Naive thymus-derived CD4-positive, alpha-beta T cell (primary cell): ENCODE data around the gene ABCC9. TPM values are rescaled to one million over a fixed set of nuclear protein-coding genes. Genes with fewer than 3 reads are reported as not detected.

Source experiments
- ATAC-seq: fragments of 150-1000 bp; cut with Tn5 transposase; 2 replicates; pipeline ENCODE4 v1.10.0; 2021; ENCODE audit warnings: mild to moderate bottlenecking, moderate library complexity
- CTCF ChIA-PET: fragments of 350-600 bp; sonication (Branson Sonifier 250); formaldehyde crosslinking; loops from one replicate; lab custom pipeline; 2021; ENCODE audit warnings: antibody characterized with exemption; lab: Charles Lee
- POLR2A ChIA-PET: fragments of 350-600 bp; sonication (Branson Sonifier 250); formaldehyde crosslinking; loops from one replicate; lab custom pipeline; 2021; ENCODE audit warnings: antibody characterized with exemption, inconsistent platforms; lab: Charles Lee
- DNase-seq, 9 donors: peaks; one replicate each; pipeline versions ENCODE4 v3.0.0 to v3.0.0-alpha.2; 2020 to 2022; ENCODE audit warnings: mixed read lengths in 1 of 9
- H3K27ac ChIP-seq: one replicate; pipeline ENCODE4 v1.7.0; 2013; ENCODE audit warnings: mild to moderate bottlenecking, low read depth, low read length, moderate library complexity
- H3K27me3 ChIP-seq, 2 donors: one replicate each; pipeline ENCODE4 v1.7.0; 2013; ENCODE audit warnings: low read length in 2 of 2, mild to moderate bottlenecking in 2 of 2, moderate library complexity in 2 of 2; ENCODE audit not compliant: control insufficient read depth in 2 of 2, insufficient read depth in 2 of 2
- H3K36me3 ChIP-seq, 3 experiments: 1 replicate in 2 of 3; 2 replicates in 1 of 3; pipeline ENCODE4 v1.7.0; 2013; ENCODE audit warnings: low read length in 3 of 3, mild to moderate bottlenecking in 3 of 3, moderate library complexity in 1 of 3; ENCODE audit not compliant: insufficient read depth in 3 of 3, control insufficient read depth in 2 of 3
- H3K4me1 ChIP-seq, 2 donors: one replicate each; pipeline ENCODE4 v1.7.0; 2013; ENCODE audit warnings: low read length in 2 of 2, mild to moderate bottlenecking in 2 of 2, moderate library complexity in 1 of 2; ENCODE audit not compliant: control insufficient read depth in 2 of 2, insufficient read depth in 2 of 2
- H3K4me3 ChIP-seq: 2 replicates; pipeline ENCODE4 v1.7.0; 2013; ENCODE audit warnings: mild to moderate bottlenecking, low read length
- H3K9me3 ChIP-seq, 3 experiments: 1 replicate in 2 of 3; 2 replicates in 1 of 3; pipeline ENCODE4 v1.7.0; 2013; ENCODE audit warnings: low read length in 3 of 3; ENCODE audit not compliant: control insufficient read depth in 2 of 3
- H3K27ac Mint-ChIP-seq, 9 donors: one replicate each; pipeline ENCODE4 v1.8.0; 2020 to 2022; ENCODE audit warnings: mixed read lengths in 9 of 9, mild to moderate bottlenecking in 8 of 9, moderate library complexity in 5 of 9, inconsistent platforms in 2 of 9
- H3K27me3 Mint-ChIP-seq, 5 donors: one replicate each; pipeline ENCODE4 v1.8.0; 2021 to 2022; ENCODE audit warnings: mixed read lengths in 5 of 5, mild to moderate bottlenecking in 1 of 5
- H3K36me3 Mint-ChIP-seq, 5 donors: one replicate each; pipeline ENCODE4 v1.8.0; 2020 to 2022; ENCODE audit warnings: mixed read lengths in 5 of 5, mild to moderate bottlenecking in 3 of 5, inconsistent platforms in 1 of 5
- H3K4me1 Mint-ChIP-seq, 7 donors: one replicate each; pipeline ENCODE4 v1.8.0; 2020 to 2022; ENCODE audit warnings: mixed read lengths in 7 of 7, mild to moderate bottlenecking in 3 of 7, inconsistent platforms in 1 of 7
- H3K4me3 Mint-ChIP-seq, 10 donors: one replicate each; pipeline ENCODE4 v1.8.0; 2020 to 2022; ENCODE audit warnings: mild to moderate bottlenecking in 10 of 10, mixed read lengths in 10 of 10, moderate library complexity in 6 of 10, inconsistent platforms in 2 of 10
- H3K9me3 Mint-ChIP-seq, 11 donors: one replicate each; pipeline ENCODE4 v1.8.0; 2020 to 2022; ENCODE audit warnings: mixed read lengths in 11 of 11, mild to moderate bottlenecking in 4 of 11, inconsistent platforms in 1 of 11, moderate library complexity in 1 of 11
- intact Hi-C, 2 donors: fragments of 100-400 bp; cut with micrococcal nuclease; formaldehyde crosslinking; loops; one replicate each; pipeline ENCODE4 v1.15.1; 2023
- polyA plus RNA-seq, 2 donors: library from polyadenylated mRNA; unstranded; fragments of 300-500 nt; fragmentation: Illumina TruSeq; gene quantifications; one replicate each; pipeline ENCODE4 v1.2.3, GENCODE V29; 2021
- total RNA-seq, 6 experiments: library from RNA in 5 of 6; stranded (reverse) in 5 of 6; gene quantifications; 1 replicate in 5 of 6; 2 replicates in 1 of 6; pipeline ENCODE4 v1.2.3 and lab custom pipeline; 2021 to 2026

The ABCC9 gene
- total and polyA plus RNA-seq, 7 experiments from 2014 or later: 0.05 TPM; not detected in 6

- DNase-seq: no peak
Measured at GRCh38 chr12:21892341-21892740, 48.9 kb downstream of the ABCC9 start.

DNA sequence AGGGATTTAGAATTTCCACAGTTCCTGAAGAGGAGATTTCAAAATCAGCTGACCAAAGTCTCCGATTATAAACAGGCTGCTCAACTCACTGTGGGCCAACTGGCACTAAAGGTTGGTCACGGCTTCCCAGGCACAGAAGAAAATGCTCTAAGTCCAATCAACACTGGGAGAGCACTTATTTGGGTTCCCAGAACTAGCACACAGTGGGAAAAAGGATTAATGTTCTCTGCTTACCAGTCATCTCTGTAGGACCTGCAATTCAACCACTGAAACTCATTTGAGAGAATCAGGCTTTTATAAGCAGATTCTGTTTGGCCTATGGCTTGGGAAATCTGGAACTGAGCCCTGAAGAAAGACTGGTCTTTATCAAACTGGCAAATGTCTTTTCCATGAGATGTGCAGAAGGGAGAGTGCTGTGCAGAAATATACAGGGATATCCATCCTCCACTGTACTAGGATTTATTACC, 49.4 kb downstream of the ABCC9 start:
- CTCF ChIA-PET: no interaction called here
- H3K36me3 Mint-ChIP-seq: no peaks in the 10 kb centered on the region

More at GRCh38 chr12:21892341-21892740, 48.9 kb downstream of the ABCC9 start:
- Mint-ChIP-seq H3K27me3 (peaks cover 0 to 10% (median 8%) of the 10 kb centered on the region in 5 donors), H3K4me1 (no peaks in the 10 kb centered on the region), H3K27ac (no peak overlapping the region), H3K4me3 (no peak overlapping the region), H3K9me3 (peaks cover 0 to 8% (median 2%) of the 10 kb centered on the region in 11 donors), H3K36me3 (no peaks in the 10 kb centered on the region)
- ChIA-PET POLR2A (no interaction called here), CTCF (no interaction called here)
- no peaks in the 10 kb centered on the region for H3K36me3 ChIP-seq
- intact Hi-C loops: no loop called here
- no peak for ATAC-seq
- H3K4me1 ChIP-seq: no peaks in the 10 kb centered on the region
- H3K4me3 ChIP-seq: no peak overlapping the region
- H3K9me3 ChIP-seq: no peaks in the 10 kb centered on the region
- no peaks in the 10 kb centered on the region for H3K27me3 ChIP-seq
- H3K27ac ChIP-seq: no peak overlapping the region

DNA sequence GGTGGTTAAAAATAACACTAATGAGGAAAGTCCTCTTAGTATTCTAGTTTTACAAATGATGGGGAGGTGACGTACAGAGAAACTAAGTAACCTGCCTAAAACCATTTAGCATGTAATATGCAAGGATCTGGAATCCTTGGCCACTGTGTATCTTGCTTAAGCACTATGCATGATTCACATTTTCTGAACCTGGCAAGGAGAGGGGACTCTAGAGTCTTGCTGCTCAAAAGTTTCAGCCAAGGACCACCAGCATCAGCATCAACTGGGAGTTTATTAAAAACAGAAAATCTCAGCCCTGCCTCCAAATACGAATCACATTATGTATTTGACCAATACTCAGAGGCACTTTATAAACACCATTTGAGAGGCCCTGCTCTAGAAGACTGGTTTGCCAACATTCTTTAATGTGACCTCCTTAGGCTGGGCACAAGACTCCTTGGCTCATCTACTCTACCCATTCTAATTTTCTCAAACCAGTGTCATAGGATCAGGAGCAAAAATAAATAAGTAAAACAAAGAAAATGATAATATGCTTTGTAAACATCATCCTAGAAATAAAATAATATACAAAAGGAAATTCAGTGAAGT, 52.9 kb downstream of the ABCC9 start:
- no peak overlapping the region for H3K4me3 Mint-ChIP-seq
- Histone ChIP-seq H3K36me3 (no peaks in the 10 kb centered on the region), H3K27ac (no peak overlapping the region), H3K27me3 (no peaks in the 10 kb centered on the region), H3K9me3 (no peaks in the 10 kb centered on the region), H3K4me1 (no peaks in the 10 kb centered on the region), H3K4me3 (no peak overlapping the region)
- ATAC-seq (no peak), DNase-seq (no peak)
- no peak overlapping the region for H3K27ac Mint-ChIP-seq
- intact Hi-C loops: no loop called here
- peaks cover 0 to 5% (median 0%) of the 10 kb centered on the region in 11 donors for H3K9me3 Mint-ChIP-seq
- no peaks in the 10 kb centered on the region for H3K36me3 Mint-ChIP-seq
- no peaks in the 10 kb centered on the region for H3K4me1 Mint-ChIP-seq
- peaks cover 0 to 20% (median 12%) of the 10 kb centered on the region in 5 donors for H3K27me3 Mint-ChIP-seq
- POLR2A ChIA-PET: no interaction called here
- CTCF ChIA-PET: no interaction called here

More for the DNA sequence above, 49.4 kb downstream of the ABCC9 start:
- H3K27me3 ChIP-seq: no peaks in the 10 kb centered on the region
- Mint-ChIP-seq H3K4me3 (no peak overlapping the region), H3K27me3 (peaks cover 0 to 10% (median 7%) of the 10 kb centered on the region in 5 donors), H3K4me1 (no peaks in the 10 kb centered on the region), H3K27ac (no peak overlapping the region), H3K9me3 (peaks cover 0 to 6% (median 0%) of the 10 kb centered on the region in 11 donors)
- H3K9me3 ChIP-seq: no peaks in the 10 kb centered on the region
- no peak overlapping the region for H3K4me3 ChIP-seq
- no peaks in the 10 kb centered on the region for H3K36me3 ChIP-seq
- no peaks in the 10 kb centered on the region for H3K4me1 ChIP-seq
- ATAC-seq: no peak
- H3K27ac ChIP-seq: no peak overlapping the region
- POLR2A ChIA-PET: no interaction called here
- no peak for DNase-seq
- intact Hi-C loops: no loop called here

- H3K36me3 Mint-ChIP-seq: no peaks in the 10 kb centered on the region
- DNase-seq: no peak
- ChIA-PET CTCF (no interaction called here), POLR2A (interaction anchor here (0.6 kb wide), 1 partner anchor 904 kb away, joined by 3 read pairs; no protein-coding TSS in a partner anchor)
- H3K4me1 ChIP-seq: no peaks in the 10 kb centered on the region
- no peaks in the 10 kb centered on the region for H3K4me1 Mint-ChIP-seq
- peaks cover 0 to 22% (median 17%) of the 10 kb centered on the region in 5 donors for H3K27me3 Mint-ChIP-seq
- no peaks in the 10 kb centered on the region for H3K36me3 ChIP-seq
- no peak overlapping the region for H3K27ac ChIP-seq
- intact Hi-C loops: no loop called here
- H3K4me3 Mint-ChIP-seq: no peak overlapping the region
- no peak overlapping the region for H3K27ac Mint-ChIP-seq
- no peak for ATAC-seq
- no peaks in the 10 kb centered on the region for H3K9me3 ChIP-seq
- no peak overlapping the region for H3K4me3 ChIP-seq
- H3K27me3 ChIP-seq: no peaks in the 10 kb centered on the region
- H3K9me3 Mint-ChIP-seq: no peaks in the 10 kb centered on the region
Measured at GRCh38 chr12:21884936-21885335, 56.3 kb downstream of the ABCC9 start.

DNA sequence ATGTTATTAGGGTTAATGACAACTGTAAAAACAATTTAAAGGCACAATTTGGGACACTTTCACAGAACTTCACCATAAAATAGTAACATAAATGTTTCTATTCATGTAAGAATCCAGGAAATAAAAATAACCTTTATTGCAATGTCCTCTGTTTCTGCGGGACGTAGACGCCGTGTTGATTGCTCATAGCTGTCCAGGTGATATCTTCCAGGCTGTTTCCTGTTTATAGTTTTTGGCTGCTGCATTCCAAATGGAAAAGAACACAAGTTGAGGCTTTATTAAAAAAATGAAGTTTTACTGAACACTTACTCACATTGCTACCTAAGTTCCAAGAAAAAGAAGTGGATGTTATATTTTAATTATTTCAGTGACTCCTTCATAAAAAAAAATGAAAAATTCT, 58.6 kb downstream of the ABCC9 start:
- H3K36me3 Mint-ChIP-seq: no peaks in the 10 kb centered on the region
- Histone ChIP-seq H3K9me3 (no peaks in the 10 kb centered on the region), H3K36me3 (no peaks in the 10 kb centered on the region), H3K27ac (no peak overlapping the region), H3K4me1 (no peaks in the 10 kb centered on the region), H3K27me3 (no peaks in the 10 kb centered on the region), H3K4me3 (no peak overlapping the region)
- intact Hi-C loops: no loop called here
- H3K27ac Mint-ChIP-seq: no peak overlapping the region
- ATAC-seq (no peak), DNase-seq (no peak)
- no peaks in the 10 kb centered on the region for H3K4me1 Mint-ChIP-seq
- no peaks in the 10 kb centered on the region for H3K9me3 Mint-ChIP-seq
- peaks cover 0 to 22% (median 19%) of the 10 kb centered on the region in 5 donors for H3K27me3 Mint-ChIP-seq
- POLR2A ChIA-PET: no interaction called here
- H3K4me3 Mint-ChIP-seq: no peak overlapping the region
- CTCF ChIA-PET: no interaction called here

DNA sequence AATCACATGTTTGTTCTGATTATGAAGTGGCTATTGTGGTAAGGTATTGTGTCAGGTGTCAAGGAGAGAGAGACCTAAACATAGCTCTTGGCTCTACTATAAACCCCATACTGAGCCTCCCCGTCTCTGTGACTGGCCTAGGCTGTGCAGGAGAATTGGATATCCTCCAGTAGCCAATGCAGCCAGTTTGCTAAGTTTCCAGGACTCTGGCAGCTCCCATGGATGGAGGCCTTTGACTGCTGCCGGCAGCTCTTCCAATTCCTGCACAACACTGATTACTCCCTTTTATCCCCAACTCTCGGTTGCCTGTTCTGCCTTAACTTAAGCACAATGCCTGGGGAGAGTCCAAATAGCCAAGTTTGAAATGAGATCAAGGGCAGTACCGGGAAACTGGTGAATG, 59.3 kb downstream of the ABCC9 start:
- no peak for ATAC-seq
- no peaks in the 10 kb centered on the region for H3K4me1 Mint-ChIP-seq
- H3K27me3 Mint-ChIP-seq: peaks cover 0 to 24% (median 22%) of the 10 kb centered on the region in 5 donors
- no peak for DNase-seq
- H3K27ac Mint-ChIP-seq: no peak overlapping the region
- Histone ChIP-seq H3K27me3 (no peaks in the 10 kb centered on the region), H3K36me3 (no peaks in the 10 kb centered on the region), H3K27ac (no peak overlapping the region), H3K4me1 (no peaks in the 10 kb centered on the region), H3K4me3 (no peak overlapping the region), H3K9me3 (no peaks in the 10 kb centered on the region)
- intact Hi-C loops: no loop called here
- H3K36me3 Mint-ChIP-seq: no peaks in the 10 kb centered on the region
- ChIA-PET POLR2A (no interaction called here), CTCF (no interaction called here)
- H3K4me3 Mint-ChIP-seq: no peak overlapping the region
- peaks cover 0 to 2% (median 0%) of the 10 kb centered on the region in 11 donors for H3K9me3 Mint-ChIP-seq

DNA sequence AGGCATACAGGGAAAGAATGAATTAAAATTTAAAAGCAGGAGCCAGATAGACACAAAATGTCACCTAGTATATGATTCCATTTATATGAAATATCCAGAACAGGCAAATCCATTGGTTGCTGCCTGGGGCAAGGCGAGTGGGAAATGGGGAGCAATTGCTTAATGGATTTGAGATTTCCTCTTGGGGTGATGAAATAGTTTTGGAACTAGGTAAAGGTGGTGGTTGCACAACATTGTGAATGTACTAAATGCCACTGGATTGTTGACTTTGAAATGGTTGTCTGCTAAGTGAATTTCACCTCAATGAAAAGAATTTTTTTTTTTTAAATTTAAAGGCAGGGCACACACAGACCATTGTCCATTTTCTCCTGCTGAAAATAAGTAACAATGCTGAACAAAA, 61.9 kb downstream of the ABCC9 start:
- ChIA-PET POLR2A (no interaction called here), CTCF (no interaction called here)
- ATAC-seq (no peak), DNase-seq (no peak)
- Histone ChIP-seq H3K4me1 (no peaks in the 10 kb centered on the region), H3K4me3 (no peak overlapping the region), H3K27ac (no peak overlapping the region), H3K36me3 (no peaks in the 10 kb centered on the region), H3K27me3 (no peaks in the 10 kb centered on the region), H3K9me3 (no peaks in the 10 kb centered on the region)
- peaks cover 0 to 2% (median 0%) of the 10 kb centered on the region in 11 donors for H3K9me3 Mint-ChIP-seq
- H3K36me3 Mint-ChIP-seq: no peaks in the 10 kb centered on the region
- no peaks in the 10 kb centered on the region for H3K4me1 Mint-ChIP-seq
- no peak overlapping the region for H3K27ac Mint-ChIP-seq
- intact Hi-C loops: no loop called here
- peaks cover 0 to 19% (median 12%) of the 10 kb centered on the region in 5 donors for H3K27me3 Mint-ChIP-seq
- no peak overlapping the region for H3K4me3 Mint-ChIP-seq
